Activated naive CD4-positive, alpha-beta T cell (primary cell): Measurements from ENCODE around the gene UST.
A peak's percentile ranks its signal among the peaks of the same experiment; 100 is the strongest.
"Not testable (repeated sequence)": the region's sequence is repeated elsewhere in the genome, so short reads cannot be mapped to it uniquely, and the experiment has no call there.

Source experiments
- DNase-seq, 4 experiments: peaks; one replicate each; lab custom pipeline; 2025; lab: John Stamatoyannopoulos, UW

Gene UST

GRCh38 chr6:148947621-148948444 lies 201.0 kb downstream of the UST start:
- DNase-seq, result peak; percentile 9 to 60 (median 51)

- no peak for DNase-seq
These were observed 204.8 kb downstream of the UST start for GRCh38 chr6:148951662-148952061.

GRCh38 chr6:148952147-148953035 lies 205.6 kb downstream of the UST start:
- no peak for DNase-seq

- no peak for DNase-seq
These were observed 207.6 kb downstream of the UST start for GRCh38 chr6:148954461-148954860.

GRCh38 chr6:148954934-148955333 lies 208.1 kb downstream of the UST start:
- DNase-seq, result no peak

GRCh38 chr6:148955441-148955840 lies 208.6 kb downstream of the UST start:
- no peak for DNase-seq

GRCh38 chr6:148956163-148956562 lies 209.3 kb downstream of the UST start:
- not testable (repeated sequence) for DNase-seq

GRCh38 chr6:148957752-148958151 lies 210.9 kb downstream of the UST start:
- no peak for DNase-seq

GRCh38 chr6:148959008-148959407 lies 212.2 kb downstream of the UST start:
- no peak for DNase-seq

- no peak for DNase-seq
These were observed 212.7 kb downstream of the UST start for GRCh38 chr6:148959501-148959900.

GRCh38 chr6:148962854-148963515 lies 216.2 kb downstream of the UST start:
- DNase-seq, result no peak

- DNase-seq, result no peak
These were observed 216.9 kb downstream of the UST start for GRCh38 chr6:148963738-148964137.

- no peak for DNase-seq
These were observed 217.6 kb downstream of the UST start for GRCh38 chr6:148964467-148964866.

- no peak for DNase-seq
These were observed 218.5 kb downstream of the UST start for GRCh38 chr6:148965287-148965686.

GRCh38 chr6:148967011-148967520 lies 220.2 kb downstream of the UST start:
- DNase-seq, result no peak

GRCh38 chr6:148967541-148967956 lies 220.7 kb downstream of the UST start:
- no peak for DNase-seq

GRCh38 chr6:148968771-148969602 lies 222.2 kb downstream of the UST start:
- no peak for DNase-seq

- no peak for DNase-seq
These were observed 222.8 kb downstream of the UST start for GRCh38 chr6:148969603-148970061.

GRCh38 chr6:148971031-148971927 lies 224.4 kb downstream of the UST start:
- DNase-seq, result no peak

GRCh38 chr6:148972481-148972880 lies 225.7 kb downstream of the UST start:
- peak in 1 of 4 experiments; percentile 10 for DNase-seq
